Neural crest cell (in vitro differentiated cells): Measurements from ENCODE around the gene CDKN2A. TPM values are rescaled to one million over a fixed set of nuclear protein-coding genes. Genes with fewer than 3 reads are reported as not detected.

ENCODE experiments used
- DNase-seq: peaks from one replicate; pipeline ENCODE4 v3.0.0; 2021; ENCODE audit warnings: low read depth, mixed read lengths, low spot score
- H3K27ac Mint-ChIP-seq: one replicate; pipeline ENCODE4 v1.8.0; 2021; ENCODE audit warnings: mild to moderate bottlenecking, mixed read lengths; ENCODE audit not compliant: unreplicated experiment
- H3K27me3 Mint-ChIP-seq: 2 replicates; pipeline ENCODE4 v1.8.0; 2021; ENCODE audit warnings: low read depth, mild to moderate bottlenecking, mixed read lengths
- H3K36me3 Mint-ChIP-seq: 2 replicates; pipeline ENCODE4 v1.8.0; 2021; ENCODE audit warnings: low read depth, mild to moderate bottlenecking, mixed read lengths
- H3K4me1 Mint-ChIP-seq: 2 replicates; pipeline ENCODE4 v1.8.0; 2021; ENCODE audit warnings: mixed read lengths
- H3K4me3 Mint-ChIP-seq: one replicate; pipeline ENCODE4 v1.8.0; 2021; ENCODE audit warnings: mild to moderate bottlenecking, mixed read lengths
- H3K9me3 Mint-ChIP-seq: 2 replicates; pipeline ENCODE4 v1.8.0; 2021; ENCODE audit warnings: mixed read lengths
- CTCF ChIP-seq: fragments of 200-600 bp; sonication (generic); conservative IDR thresholded peaks from 2 replicates; pipeline ENCODE4 v1.5.0; 2021; ENCODE audit warnings: antibody characterized with exemption, mild to moderate bottlenecking
- total RNA-seq: library from RNA; stranded (reverse); gene quantifications from 2 replicates; pipeline ENCODE4 v1.2.1, GENCODE V29; 2021

CDKN2A gene
- total RNA-seq, 1 donor from 2014 or later, result 0.68 TPM

- Mint-ChIP-seq H3K27me3 (peaks cover 96% of the 10 kb centered on the region), H3K4me3 (peak overlapping the region; percentile 7), H3K9me3 (no peaks in the 10 kb centered on the region), H3K27ac (no peak overlapping the region), H3K36me3 (no peaks in the 10 kb centered on the region), H3K4me1 (peaks cover 9% of the 10 kb centered on the region)
- TF ChIP-seq CTCF, result no peak
- DNase-seq, result no peak
Observed at GRCh38 chr9:22005702-22006606, 11.8 kb upstream of the CDKN2A start.

GRCh38 chr9:22005021-22005701 is 11.0 kb upstream of the CDKN2A start:
- Mint-ChIP-seq H3K36me3 (no peaks in the 10 kb centered on the region), H3K27ac (no peak overlapping the region), H3K4me3 (peak overlapping the region; percentile 7), H3K4me1 (peaks cover 9% of the 10 kb centered on the region), H3K9me3 (no peaks in the 10 kb centered on the region), H3K27me3 (peaks cover 94% of the 10 kb centered on the region)
- peak; percentile 27 for TF ChIP-seq CTCF
- no peak for DNase-seq

GRCh38 chr9:22002038-22002437 is 7.8 kb upstream of the CDKN2A start:
- no peaks in the 10 kb centered on the region for H3K4me1 Mint-ChIP-seq
- no peak overlapping the region for H3K27ac Mint-ChIP-seq
- H3K27me3 Mint-ChIP-seq, result peaks cover 94% of the 10 kb centered on the region
- H3K36me3 Mint-ChIP-seq, result no peaks in the 10 kb centered on the region
- no peak overlapping the region for H3K4me3 Mint-ChIP-seq
- DNase-seq, result no peak
- TF ChIP-seq CTCF, result no peak
- no peaks in the 10 kb centered on the region for H3K9me3 Mint-ChIP-seq

DNA sequence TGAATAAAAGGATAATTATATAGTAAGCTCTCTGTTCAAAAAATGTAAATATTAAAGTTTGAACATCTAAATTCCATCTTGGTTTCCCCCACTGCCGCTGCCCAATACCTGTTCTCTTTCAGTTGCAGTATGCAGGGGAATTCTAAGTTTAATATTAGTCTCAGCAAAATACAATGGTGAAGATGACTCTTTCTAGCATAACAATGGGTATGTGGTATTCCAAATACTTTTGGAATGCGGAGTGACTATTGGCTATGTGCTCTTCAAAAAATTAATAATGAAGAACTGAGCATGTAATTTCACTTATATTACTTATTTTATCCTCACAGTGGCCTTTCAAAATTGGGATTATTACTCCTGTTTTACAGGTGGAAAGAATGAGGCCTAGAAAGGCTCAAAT is 3.8 kb upstream of the CDKN2A start:
- H3K27ac Mint-ChIP-seq, result no peak overlapping the region

GRCh38 chr9:21997480-21997879 is 3.3 kb upstream of the CDKN2A start:
- DNase-seq, result no peak
- Mint-ChIP-seq H3K9me3 (no peaks in the 10 kb centered on the region), H3K4me3 (no peak overlapping the region), H3K4me1 (peaks cover 13% of the 10 kb centered on the region), H3K27me3 (peaks cover 91% of the 10 kb centered on the region), H3K27ac (no peak overlapping the region), H3K36me3 (no peaks in the 10 kb centered on the region)
- TF ChIP-seq CTCF, result no peak

More for the DNA sequence above, 3.8 kb upstream of the CDKN2A start:
- H3K27me3 Mint-ChIP-seq, result peaks cover 93% of the 10 kb centered on the region
- DNase-seq, result no peak
- H3K36me3 Mint-ChIP-seq, result no peaks in the 10 kb centered on the region
- no peak for TF ChIP-seq CTCF
- no peak overlapping the region for H3K4me3 Mint-ChIP-seq
- no peaks in the 10 kb centered on the region for H3K9me3 Mint-ChIP-seq
- peaks cover 13% of the 10 kb centered on the region for H3K4me1 Mint-ChIP-seq
